H1 (cell line): ENCODE data around the gene RPRM. TPM values are rescaled to one million over a fixed set of nuclear protein-coding genes. Genes with fewer than 3 reads are reported as not detected.
A peak's percentile ranks its signal among the peaks of the same experiment; 100 is the strongest.

Experiments
- CHD1 ChIP-seq: IDR thresholded peaks from 2 replicates; pipeline ENCODE4 v1.6.1; 2012; ENCODE audit warnings: low read depth, low read length, improper control_type of control experiment
- CHD7 ChIP-seq: fragments of 300-600 bp; sonication (generic); IDR thresholded peaks from 2 replicates; pipeline ENCODE4 v1.7.1; 2012; ENCODE audit warnings: low read length, moderate library complexity, mild to moderate bottlenecking, inconsistent platforms; ENCODE audit not compliant: insufficient replicate concordance
- polyA plus RNA-seq, 7 experiments: library from polyadenylated mRNA; depleted of rRNA in 3 of 7; stranded (reverse) in 5 of 7; unstranded in 2 of 7; fragments of >200 nt in 5 of 7; fragments of 200-250 nt in 2 of 7; gene quantifications; 1 replicate in 5 of 7; 2 replicates in 1 of 7; 4 replicates in 1 of 7; pipeline versions ENCODE4 v1.2.1 to v1.2.3, GENCODE V29; 2011 to 2013; ENCODE audit warnings: missing spikeins in 2 of 7, mixed read lengths in 2 of 7
- total RNA-seq: library from RNA; stranded (reverse); fragmentation: NEBNext Ultra II Directional; extraction: Animal tissue kit (Norgen Biotek cat#: 25700); gene quantifications from 2 replicates; pipeline ENCODE4 v1.2.1, GENCODE V29; 2021
- TF ChIP-seq, protein P1 (sequence below): IDR thresholded peaks from 2 replicates; pipeline ENCODE4 v1.6.1; 2012; ENCODE audit warnings: inconsistent platforms
- TF ChIP-seq, protein P2 (sequence below): IDR thresholded peaks from 2 replicates; pipeline ENCODE4 v1.6.1; 2012; ENCODE audit warnings: low read length, inconsistent platforms
- TF ChIP-seq, protein P3 (sequence below): IDR thresholded peaks from 2 replicates; pipeline ENCODE4 v1.6.1; 2011; ENCODE audit warnings: low read depth, mild to moderate bottlenecking, low read length; ENCODE audit not compliant: insufficient read depth

The RPRM gene
- total and polyA plus RNA-seq, 2 of the 8 experiments (the other 6 are each of a cell fraction or from before 2014, with no cell fraction given) = 11.0 to 16.3 TPM

DNA sequence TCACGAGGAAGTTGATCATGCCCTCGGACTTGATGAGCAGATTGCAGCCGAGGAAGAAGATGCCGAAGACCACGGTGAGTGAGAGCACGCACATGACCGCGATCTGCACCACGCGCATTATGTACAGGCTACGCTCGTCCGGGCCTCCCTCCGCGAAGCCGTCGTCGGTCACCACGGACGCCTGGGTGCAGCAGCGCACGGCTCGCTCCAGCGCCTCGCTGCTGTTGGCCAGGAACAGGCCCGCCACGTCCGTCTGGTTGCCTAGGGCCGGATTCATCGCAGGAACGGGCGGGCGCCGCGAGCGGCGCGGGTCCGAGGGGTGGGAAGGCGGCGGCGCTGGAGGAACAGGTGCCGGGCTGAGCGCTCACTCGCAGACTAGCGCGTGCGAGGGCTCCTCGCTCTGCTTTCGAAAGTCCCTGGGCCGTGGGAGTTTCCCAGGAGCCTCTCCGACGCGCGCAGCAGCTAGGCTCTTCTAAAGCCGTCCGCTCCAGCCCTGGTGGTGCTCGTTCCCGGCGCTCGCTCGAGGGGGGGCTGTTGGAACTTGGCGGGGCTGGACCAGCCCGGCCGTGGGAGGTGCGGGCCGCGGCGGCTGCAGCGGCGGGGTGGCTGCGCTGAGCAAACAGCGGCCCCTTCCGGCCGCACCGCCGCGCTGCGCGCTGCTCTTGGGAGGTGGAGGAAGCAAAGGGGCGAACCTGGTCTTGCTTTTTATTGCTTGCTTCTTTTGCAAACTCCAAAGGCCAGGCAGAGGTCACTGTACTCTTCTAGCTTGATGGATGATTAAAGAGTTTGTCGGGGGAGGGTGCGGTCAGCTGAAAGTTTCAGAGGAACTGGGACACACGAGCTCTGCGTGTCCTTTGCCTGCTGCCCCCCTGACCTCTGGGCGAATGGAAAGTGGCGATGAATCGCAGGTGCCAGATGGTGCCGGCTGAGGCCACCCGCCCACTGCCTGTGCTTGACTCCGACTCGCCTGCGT lies at the start of gene RPRM (continued):
- TF ChIP-seq CHD7 (no peak), CHD1 (no peak)
- TF ChIP-seq, protein P1, sequence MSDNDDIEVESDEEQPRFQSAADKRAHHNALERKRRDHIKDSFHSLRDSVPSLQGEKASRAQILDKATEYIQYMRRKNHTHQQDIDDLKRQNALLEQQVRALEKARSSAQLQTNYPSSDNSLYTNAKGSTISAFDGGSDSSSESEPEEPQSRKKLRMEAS = peak; percentile 31; the same call in 1 of the 2 replicates
- TF ChIP-seq, protein P2, sequence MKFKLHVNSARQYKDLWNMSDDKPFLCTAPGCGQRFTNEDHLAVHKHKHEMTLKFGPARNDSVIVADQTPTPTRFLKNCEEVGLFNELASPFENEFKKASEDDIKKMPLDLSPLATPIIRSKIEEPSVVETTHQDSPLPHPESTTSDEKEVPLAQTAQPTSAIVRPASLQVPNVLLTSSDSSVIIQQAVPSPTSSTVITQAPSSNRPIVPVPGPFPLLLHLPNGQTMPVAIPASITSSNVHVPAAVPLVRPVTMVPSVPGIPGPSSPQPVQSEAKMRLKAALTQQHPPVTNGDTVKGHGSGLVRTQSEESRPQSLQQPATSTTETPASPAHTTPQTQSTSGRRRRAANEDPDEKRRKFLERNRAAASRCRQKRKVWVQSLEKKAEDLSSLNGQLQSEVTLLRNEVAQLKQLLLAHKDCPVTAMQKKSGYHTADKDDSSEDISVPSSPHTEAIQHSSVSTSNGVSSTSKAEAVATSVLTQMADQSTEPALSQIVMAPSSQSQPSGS = no peak
- TF ChIP-seq, protein P3, sequence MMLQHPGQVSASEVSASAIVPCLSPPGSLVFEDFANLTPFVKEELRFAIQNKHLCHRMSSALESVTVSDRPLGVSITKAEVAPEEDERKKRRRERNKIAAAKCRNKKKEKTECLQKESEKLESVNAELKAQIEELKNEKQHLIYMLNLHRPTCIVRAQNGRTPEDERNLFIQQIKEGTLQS = no peak
